Stimulated activated CD4-positive, alpha-beta T cell treated with anti-CD3 and anti-CD28 coated beads, Interleukin-4, amount 100 ng/mL, for 4 hours (primary cell): Measurements from ENCODE around the gene DAPK2.
"Not testable (repeated sequence)": the region's sequence is repeated elsewhere in the genome, so short reads cannot be mapped to it uniquely, and the experiment has no call there.

Experiments used
- DNase-seq, 2 experiments: peaks; one replicate each; pipeline ENCODE4 v3.0.0-alpha.2; 2020

The DAPK2 gene

GRCh38 chr15:64046421-64047153 lies at the start of gene DAPK2:
TSS of gene DAPK2 (minus strand) at chr15:64046485. CDS start at chr15:64040261, 6,224 bp downstream.
- DNase-seq: peak; percentile 56 to 70

- DNase-seq: no peak
These were observed 49.1 kb upstream of the DAPK2 start for GRCh38 chr15:64095431-64095794.

DNA sequence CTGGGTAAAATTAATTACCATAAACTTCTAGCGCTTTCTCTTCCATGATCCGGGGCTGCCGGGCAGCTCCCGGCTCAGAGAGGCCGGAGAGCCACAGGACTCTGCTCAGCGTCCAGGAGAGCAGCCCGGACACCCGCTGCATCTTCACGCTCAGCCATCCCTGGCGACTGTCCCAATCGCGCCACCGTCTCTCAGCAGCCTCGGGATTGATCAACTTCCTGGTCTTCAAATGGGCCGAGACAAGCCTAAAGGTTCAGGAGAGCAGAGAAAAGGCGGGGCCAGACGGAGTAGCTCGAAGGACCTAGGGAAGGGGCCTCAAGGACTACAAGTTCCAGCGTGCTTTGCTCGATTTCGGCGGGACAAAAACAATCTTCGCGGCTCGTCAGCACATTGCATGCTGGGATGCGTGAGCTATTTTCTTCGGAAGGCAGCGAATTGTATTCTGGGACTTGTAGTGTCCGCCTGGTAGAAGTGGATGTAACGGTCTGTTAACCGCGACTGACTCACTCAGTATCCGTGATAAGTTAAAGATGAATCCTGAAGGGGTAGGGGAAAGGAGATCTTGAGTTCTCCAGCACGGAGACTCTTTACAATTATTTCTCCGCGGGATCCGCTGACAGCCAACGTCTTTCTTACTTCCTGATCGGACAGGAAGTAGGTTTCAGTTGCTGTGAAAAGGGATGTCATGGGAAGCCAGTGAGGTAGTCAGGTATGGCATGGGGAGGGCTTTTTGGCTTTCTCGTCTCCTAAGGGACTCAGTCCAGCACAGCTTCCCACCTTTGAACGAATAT lies 47.5 kb upstream of the DAPK2 start, which contains the start of gene CIAO2A:
CIAO2A (minus strand) TSS at position 212 of the 791 bp plus-strand sequence; CDS start at position 142, 70 bp downstream.
- DNase-seq: peak; percentile 82 to 93

DNA sequence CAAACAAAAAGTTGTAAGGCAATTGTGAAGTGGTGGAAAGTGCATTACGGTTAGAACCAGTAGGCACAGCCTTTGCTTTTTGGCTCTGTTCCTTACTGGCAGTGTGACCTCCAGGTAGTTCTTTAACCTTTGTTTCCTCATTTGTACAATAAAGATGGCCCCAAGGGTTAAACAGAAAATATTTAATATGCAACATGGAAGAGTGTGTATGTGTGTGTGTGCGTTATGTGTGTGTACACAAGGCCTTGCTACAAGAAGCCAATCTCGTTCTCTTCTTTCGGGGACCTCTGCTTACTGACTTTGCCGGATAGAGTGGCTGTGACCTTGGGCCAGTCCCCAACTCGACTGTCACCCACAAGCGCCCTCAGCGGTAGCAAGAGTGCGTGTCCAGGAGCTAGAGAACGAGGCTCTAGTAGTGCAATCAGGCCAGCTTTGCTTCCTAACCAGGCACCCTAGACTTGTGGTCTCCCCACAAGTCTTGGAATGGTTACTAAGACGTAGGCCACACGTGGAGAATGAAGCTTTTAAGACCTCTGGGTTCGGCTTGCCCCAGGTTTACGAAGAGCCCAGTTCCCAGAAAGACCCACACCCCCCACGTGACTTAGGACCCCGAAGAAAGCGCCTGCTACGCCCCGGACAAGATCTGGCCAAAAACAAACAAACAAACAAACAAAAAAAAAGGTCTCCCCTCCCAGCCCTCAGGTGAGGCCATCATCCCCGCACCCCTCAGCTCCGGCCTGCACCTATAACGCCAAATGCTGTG lies 46.8 kb upstream of the DAPK2 start:
- peak in 1 of 2 experiments; percentile 18 for DNase-seq

GRCh38 chr15:64092075-64092820 lies 46.0 kb upstream of the DAPK2 start:
- DNase-seq: no peak

- no peak for DNase-seq
These were observed 44.2 kb upstream of the DAPK2 start for GRCh38 chr15:64090527-64090926.

- no peak for DNase-seq
These were observed 43.4 kb upstream of the DAPK2 start for GRCh38 chr15:64089543-64090280.

DNA sequence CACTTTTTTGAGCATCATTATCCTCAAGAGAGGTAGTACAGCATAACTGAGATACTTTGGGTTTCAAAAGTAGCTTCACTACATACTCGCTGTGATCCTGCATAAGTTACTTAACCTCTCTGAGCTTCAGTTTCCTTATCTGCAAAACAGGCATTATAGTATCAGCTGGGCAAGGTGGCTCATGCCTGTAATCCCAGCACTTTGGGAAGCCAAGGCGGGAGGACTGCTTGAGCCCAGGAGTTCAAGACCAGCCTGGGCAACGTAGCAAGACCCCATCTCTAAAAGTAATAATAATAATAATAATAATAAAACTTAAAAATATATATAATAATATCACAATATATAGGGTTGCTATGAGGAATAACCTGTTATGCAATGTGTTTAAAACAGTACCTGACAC lies 36.5 kb upstream of the DAPK2 start:
- DNase-seq: no peak

DNA sequence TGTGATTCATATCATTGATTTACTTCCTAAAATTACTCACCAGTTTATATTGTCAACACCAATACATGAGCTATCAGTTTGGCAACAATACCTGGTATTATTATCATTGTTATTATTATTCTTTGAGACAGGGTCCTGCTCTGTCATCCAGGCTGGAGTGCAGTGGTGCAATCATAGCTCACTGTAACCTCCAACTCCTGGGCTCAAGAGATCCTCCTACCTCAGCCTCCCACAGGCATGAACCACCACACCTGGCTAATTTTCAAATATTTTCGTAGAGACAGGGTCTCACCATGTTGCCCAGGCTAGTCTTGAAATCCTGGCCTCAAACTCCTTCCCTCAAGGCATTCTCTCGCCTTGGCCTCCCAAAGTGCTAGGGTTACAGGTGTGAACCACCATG lies 27.2 kb upstream of the DAPK2 start:
- DNase-seq: not testable (repeated sequence)

DNA sequence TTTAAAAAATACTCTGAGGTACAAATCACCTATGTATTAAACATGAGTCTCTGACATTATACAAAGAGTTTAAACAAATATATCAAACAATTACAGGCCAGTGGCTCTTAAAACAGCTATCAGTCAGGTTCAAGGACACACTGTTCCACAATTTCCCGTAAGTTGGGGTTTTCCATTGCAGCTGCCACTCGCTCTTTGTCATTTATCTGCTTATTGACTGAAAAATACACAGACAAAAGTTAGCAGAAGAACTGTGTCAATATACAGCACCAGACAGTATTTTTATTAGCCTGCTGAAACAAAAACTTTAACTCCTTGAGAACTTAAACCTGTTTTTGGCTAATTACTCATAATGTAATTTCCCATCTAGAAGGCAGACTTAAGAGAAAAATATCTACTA lies 26.5 kb upstream of the DAPK2 start:
- DNase-seq: no peak

DNA sequence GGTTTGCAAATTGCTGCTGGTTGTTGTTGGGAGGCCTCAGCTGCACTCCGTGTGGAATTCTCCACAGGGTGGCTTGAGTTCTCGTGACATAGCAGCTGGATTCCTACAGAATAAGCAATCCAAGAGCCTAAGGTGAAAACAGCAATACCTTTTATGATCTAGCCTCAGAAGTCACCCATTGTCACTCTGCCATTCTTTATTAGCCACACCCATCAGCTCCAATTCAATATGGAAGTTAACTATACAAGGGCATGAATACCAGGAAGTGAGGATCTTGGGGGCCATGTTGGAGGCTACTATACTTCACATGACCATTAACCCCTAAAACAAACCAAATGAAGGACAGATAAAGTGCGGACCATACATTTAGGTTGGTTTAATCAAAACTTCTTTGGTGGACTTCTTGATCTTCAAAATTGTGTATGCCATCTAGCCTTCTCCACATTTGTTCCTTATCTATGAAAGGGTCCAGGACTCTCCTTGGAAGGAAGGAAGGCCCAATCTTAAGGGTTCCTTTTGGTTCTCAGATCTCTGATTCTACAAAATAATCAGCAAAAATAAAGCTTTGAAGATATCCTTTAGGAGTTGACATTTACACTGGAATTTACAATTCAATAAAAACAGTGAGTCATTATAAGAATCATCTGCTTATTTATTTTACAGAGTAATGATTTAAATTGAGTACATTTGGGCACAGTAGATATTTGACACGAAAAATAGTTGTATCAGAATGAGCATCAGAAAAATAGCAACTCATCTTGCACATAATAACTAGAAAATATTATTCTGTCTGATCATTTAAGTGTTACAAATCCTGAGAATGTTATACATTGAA lies 25.9 kb upstream of the DAPK2 start:
- no peak for DNase-seq

GRCh38 chr15:64070965-64071851 lies 24.9 kb upstream of the DAPK2 start:
- no peak for DNase-seq

DNA sequence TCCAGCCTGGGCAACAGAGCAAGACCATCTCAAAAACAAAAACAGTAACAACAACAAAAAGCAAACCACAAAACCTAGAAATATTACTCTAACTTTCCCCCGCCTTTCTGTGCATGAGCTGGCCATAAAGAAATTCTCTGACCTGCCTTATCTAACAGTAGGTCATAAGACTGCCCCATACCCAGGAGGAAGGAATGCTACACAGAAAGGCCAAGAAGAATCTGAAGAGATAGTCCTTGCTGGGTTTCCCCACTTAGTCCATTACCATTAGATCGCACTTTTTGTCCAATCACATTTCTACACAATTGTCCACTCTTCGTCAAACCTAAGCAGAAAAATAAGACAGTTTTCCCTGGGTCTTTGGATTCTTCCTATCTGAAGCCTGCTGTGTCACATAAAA lies 23.8 kb upstream of the DAPK2 start:
- DNase-seq: no peak

- no peak for DNase-seq
These were observed 21.8 kb upstream of the DAPK2 start for GRCh38 chr15:64068133-64068532.

- peak; percentile 54 to 55 for DNase-seq
These were observed 21.3 kb upstream of the DAPK2 start for GRCh38 chr15:64067564-64068030.

DNA sequence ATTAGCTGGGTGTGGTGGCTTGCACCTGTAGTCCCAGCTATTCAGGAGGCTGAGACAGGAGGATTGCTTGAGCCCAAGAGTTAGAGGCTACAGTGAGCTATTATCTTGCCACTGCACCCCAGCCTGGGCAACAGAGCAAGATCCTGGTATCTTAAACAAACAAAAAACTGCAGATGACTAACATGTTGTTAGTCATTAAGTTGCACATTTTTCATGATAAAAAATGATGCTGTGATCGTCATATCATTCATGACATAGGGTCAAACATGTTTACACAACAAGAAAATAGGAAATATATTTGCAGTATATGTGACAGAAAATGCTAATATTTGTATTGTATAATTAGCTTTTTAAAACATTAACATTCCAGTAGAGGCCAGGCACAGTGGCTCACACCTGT lies 20.2 kb upstream of the DAPK2 start:
- DNase-seq: no peak

DNA sequence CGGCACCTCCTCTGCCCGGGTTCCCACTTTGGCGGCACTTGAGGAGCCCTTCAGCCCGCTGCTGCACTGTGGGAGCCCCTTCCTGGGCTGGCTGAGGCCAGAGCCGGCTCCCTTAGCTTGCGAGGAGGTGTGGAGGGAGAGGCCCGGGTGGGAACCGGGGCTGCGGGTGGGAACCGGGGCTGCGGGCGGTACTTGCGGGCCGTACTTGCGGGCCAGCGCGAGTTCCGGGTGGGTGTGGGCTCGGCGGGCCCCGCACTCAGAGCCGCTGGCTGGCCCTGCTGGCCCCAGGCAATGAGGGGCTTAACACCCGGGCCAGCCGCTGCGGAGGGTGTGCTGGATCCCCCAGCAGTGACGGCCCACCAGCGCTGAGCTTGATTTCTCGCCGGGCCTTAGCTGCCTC lies 14.4 kb upstream of the DAPK2 start:
- no peak for DNase-seq

DNA sequence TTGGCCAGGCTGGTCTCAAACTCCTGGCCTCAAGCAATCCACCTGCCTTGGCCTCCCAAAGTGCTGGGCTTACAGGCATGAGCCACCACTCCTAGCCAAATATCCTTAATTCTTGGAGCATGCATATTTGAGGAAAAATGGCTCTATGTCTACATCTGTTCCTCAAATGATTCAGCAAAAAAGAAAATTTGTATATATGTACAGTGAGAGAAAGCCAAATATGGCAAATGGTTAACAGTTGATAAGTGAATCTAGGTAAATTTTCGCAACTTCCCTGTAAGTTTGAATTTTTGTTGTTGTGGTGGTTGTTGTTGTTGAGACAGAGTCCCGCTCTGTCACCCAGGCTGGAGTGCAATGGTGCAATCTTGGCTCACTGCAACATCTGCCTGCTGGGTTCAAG lies 12.8 kb upstream of the DAPK2 start:
- DNase-seq: not testable (repeated sequence)

DNA sequence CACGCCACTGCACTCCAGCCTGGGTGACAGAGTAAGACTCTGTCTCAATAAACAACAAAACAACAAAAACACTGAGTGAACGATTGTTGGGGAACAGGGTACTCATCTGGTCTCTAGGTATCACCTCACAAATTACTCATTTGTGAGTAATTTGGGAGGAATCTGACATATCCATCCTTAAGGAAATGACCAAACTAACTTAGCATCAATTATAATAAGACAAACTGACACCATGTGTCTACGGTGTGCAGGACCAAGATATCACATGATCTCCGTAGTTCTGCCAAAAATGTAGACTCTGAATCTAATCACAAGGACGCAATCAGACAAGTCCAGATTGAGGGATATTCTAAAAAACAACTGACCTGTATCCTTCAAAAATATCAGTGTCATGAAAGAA lies 12.0 kb upstream of the DAPK2 start:
- DNase-seq: no peak

DNA sequence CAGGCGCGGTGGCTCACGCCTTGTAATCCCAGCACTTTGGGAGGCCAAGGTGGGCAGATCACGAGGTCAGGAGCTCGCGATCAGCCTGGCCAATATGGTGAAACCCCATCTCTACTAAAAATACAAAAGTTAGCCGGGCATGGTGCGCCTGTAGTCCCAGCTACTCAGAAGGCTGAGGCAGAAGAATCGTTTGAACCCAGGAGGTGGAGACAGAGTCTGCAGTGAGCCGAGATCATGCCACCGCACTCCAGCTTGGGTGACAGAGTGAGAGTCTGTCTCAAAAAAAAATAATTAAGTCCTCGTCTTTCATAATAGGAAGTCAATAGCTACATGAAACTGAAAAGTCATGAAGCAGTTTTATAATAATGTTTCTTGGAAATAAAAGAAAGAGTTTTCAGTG lies 7.4 kb upstream of the DAPK2 start:
- not testable (repeated sequence) for DNase-seq
